WTC11 (cell line): ENCODE data around the gene CHST14. TPM values are rescaled to one million over a fixed set of nuclear protein-coding genes. Genes with fewer than 3 reads are reported as not detected.

ENCODE experiments used
- ATAC-seq: fragments of 200-7000 bp; cut with Tn5 transposase; 2 replicates; pipeline ENCODE4 v1.10.0; 2021; ENCODE audit warnings: mild to moderate bottlenecking, moderate library complexity
- CTCF ChIA-PET: fragments of 300-600 bp; sonication (Branson Sonifier 250); formaldehyde crosslinking; loops from one replicate; lab custom pipeline; 2021; ENCODE audit warnings: antibody characterized with exemption; lab: Charles Lee
- POLR2A ChIA-PET: fragments of 350-600 bp; sonication (Branson Sonifier 250); formaldehyde crosslinking; loops from one replicate; lab custom pipeline; 2021; ENCODE audit warnings: antibody characterized with exemption; lab: Charles Lee
- DNase-seq: peaks from one replicate; pipeline ENCODE4 v3.0.0; 2021; ENCODE audit warnings: low spot score
- H3K27ac Mint-ChIP-seq: 2 replicates; pipeline ENCODE4 v1.8.0; 2021; ENCODE audit warnings: mixed read lengths
- H3K27me3 Mint-ChIP-seq: 2 replicates; pipeline ENCODE4 v1.8.0; 2021; ENCODE audit warnings: low read depth, mild to moderate bottlenecking, moderate library complexity, mixed read lengths
- H3K36me3 Mint-ChIP-seq: 2 replicates; pipeline ENCODE4 v1.8.0; 2021; ENCODE audit warnings: mixed read lengths
- H3K4me1 Mint-ChIP-seq: 2 replicates; pipeline ENCODE4 v1.8.0; 2022; ENCODE audit warnings: mixed read lengths
- H3K4me3 Mint-ChIP-seq: 2 replicates; pipeline ENCODE4 v1.8.0; 2021; ENCODE audit warnings: mild to moderate bottlenecking, moderate library complexity, mixed read lengths
- H3K9me3 Mint-ChIP-seq: 2 replicates; pipeline ENCODE4 v1.8.0; 2021; ENCODE audit warnings: mixed read lengths
- E2F1 ChIP-seq: sonication (generic); formaldehyde crosslinking; IDR thresholded peaks from 2 replicates; pipeline ENCODE4 v1.8.0; 2022; ENCODE audit warnings: mild to moderate bottlenecking, missing genetic modification reagents
- ETV6 ChIP-seq: sonication (generic); formaldehyde crosslinking; IDR thresholded peaks from 2 replicates; pipeline ENCODE4 v1.8.1; 2022; ENCODE audit warnings: mild to moderate bottlenecking, missing genetic modification reagents
- FOXJ3 ChIP-seq: sonication (generic); formaldehyde crosslinking; IDR thresholded peaks from 2 replicates; pipeline ENCODE4 v1.9.0; 2021; ENCODE audit warnings: missing genetic modification reagents, mild to moderate bottlenecking, borderline replicate concordance
- FOXP4 ChIP-seq: sonication (generic); formaldehyde crosslinking; IDR thresholded peaks from 2 replicates; pipeline ENCODE4 v1.8.0; 2022; ENCODE audit warnings: mild to moderate bottlenecking, missing genetic modification reagents
- KAT7 ChIP-seq: sonication (generic); formaldehyde crosslinking; IDR thresholded peaks from 2 replicates; pipeline ENCODE4 v1.8.1; 2023; ENCODE audit warnings: missing genetic modification reagents, mild to moderate bottlenecking, borderline replicate concordance
- NR2C2 ChIP-seq: sonication (generic); formaldehyde crosslinking; IDR thresholded peaks from 2 replicates; pipeline ENCODE4 v1.8.0; 2022; ENCODE audit warnings: mild to moderate bottlenecking, missing genetic modification reagents
- RORB ChIP-seq: fragments of 250-450 bp; sonication (Bioruptor Pico); IDR thresholded peaks from 2 replicates; pipeline ENCODE4 v1.9.0; 2021; ENCODE audit warnings: mild to moderate bottlenecking
- SP1 ChIP-seq: sonication (generic); formaldehyde crosslinking; conservative IDR thresholded peaks from 2 replicates; pipeline ENCODE4 v1.8.1; 2022; ENCODE audit warnings: missing genetic modification reagents
- TEAD1 ChIP-seq: sonication (generic); formaldehyde crosslinking; IDR thresholded peaks from 2 replicates; pipeline ENCODE4 v1.8.0; 2022; ENCODE audit warnings: mild to moderate bottlenecking, missing genetic modification reagents
- TEAD4 ChIP-seq: sonication (generic); formaldehyde crosslinking; IDR thresholded peaks from 2 replicates; pipeline ENCODE4 v1.8.0; 2022; ENCODE audit warnings: mild to moderate bottlenecking, missing genetic modification reagents
- ZBTB21 ChIP-seq: sonication (generic); formaldehyde crosslinking; IDR thresholded peaks from 2 replicates; pipeline ENCODE4 v1.8.1; 2023; ENCODE audit warnings: mild to moderate bottlenecking, missing genetic modification reagents, borderline replicate concordance
- ZNF121 ChIP-seq: sonication (generic); formaldehyde crosslinking; IDR thresholded peaks from 2 replicates; pipeline ENCODE4 v1.8.0; 2023; ENCODE audit warnings: missing genetic modification reagents
- ZNF138 ChIP-seq: sonication (generic); formaldehyde crosslinking; conservative IDR thresholded peaks from 2 replicates; pipeline ENCODE4 v1.8.1; 2022; ENCODE audit warnings: mild to moderate bottlenecking, moderate library complexity, missing genetic modification reagents
- ZNF396 ChIP-seq: fragments of 250-450 bp; sonication (Bioruptor Pico); IDR thresholded peaks from 2 replicates; pipeline ENCODE4 v1.8.0; 2021; ENCODE audit warnings: mild to moderate bottlenecking, moderate library complexity, borderline replicate concordance
- ZNF423 ChIP-seq: fragments of 250-450 bp; sonication (Bioruptor Pico); IDR thresholded peaks from 2 replicates; pipeline ENCODE4 v2.1.2; 2022; ENCODE audit warnings: mild to moderate bottlenecking, moderate library complexity
- ZNF671 ChIP-seq: fragments of 250-450 bp; sonication (Bioruptor Pico); IDR thresholded peaks from 2 replicates; pipeline ENCODE4 v1.8.0; 2021; ENCODE audit warnings: mild to moderate bottlenecking
- total RNA-seq: library from RNA; stranded (reverse); gene quantifications from 3 replicates; pipeline ENCODE4 v1.2.3, GENCODE V29; 2021
- TF ChIP-seq, protein P1 (sequence below): sonication (generic); formaldehyde crosslinking; IDR thresholded peaks from 2 replicates; pipeline ENCODE4 v1.8.1; 2023; ENCODE audit warnings: mild to moderate bottlenecking, missing genetic modification reagents, moderate library complexity
- TF ChIP-seq, protein P2 (sequence below): sonication (generic); formaldehyde crosslinking; IDR thresholded peaks from 2 replicates; pipeline ENCODE4 v1.8.1; 2023; ENCODE audit warnings: mild to moderate bottlenecking, missing genetic modification reagents, borderline replicate concordance
- TF ChIP-seq, protein P3 (sequence below): sonication (generic); formaldehyde crosslinking; IDR thresholded peaks from 2 replicates; pipeline ENCODE4 v1.8.0; 2022; ENCODE audit warnings: mild to moderate bottlenecking, missing genetic modification reagents
- TF ChIP-seq, protein P4 (sequence below): sonication (generic); formaldehyde crosslinking; IDR thresholded peaks from 2 replicates; pipeline ENCODE4 v1.8.1; 2023; ENCODE audit warnings: mild to moderate bottlenecking, missing genetic modification reagents, moderate library complexity
- TF ChIP-seq, protein P5 (sequence below): sonication (generic); formaldehyde crosslinking; IDR thresholded peaks from 2 replicates; pipeline ENCODE4 v1.8.1; 2022; ENCODE audit warnings: low read depth, mild to moderate bottlenecking, moderate library complexity, missing genetic modification reagents, borderline replicate concordance
- TF ChIP-seq, protein P6 (sequence below): fragments of 250-450 bp; sonication (Bioruptor Pico); conservative IDR thresholded peaks from 2 replicates; pipeline ENCODE4 v1.9.0; 2021; ENCODE audit warnings: mild to moderate bottlenecking

CHST14 gene
- total RNA-seq, 1 experiment from 2014 or later: 21.3 TPM

DNA sequence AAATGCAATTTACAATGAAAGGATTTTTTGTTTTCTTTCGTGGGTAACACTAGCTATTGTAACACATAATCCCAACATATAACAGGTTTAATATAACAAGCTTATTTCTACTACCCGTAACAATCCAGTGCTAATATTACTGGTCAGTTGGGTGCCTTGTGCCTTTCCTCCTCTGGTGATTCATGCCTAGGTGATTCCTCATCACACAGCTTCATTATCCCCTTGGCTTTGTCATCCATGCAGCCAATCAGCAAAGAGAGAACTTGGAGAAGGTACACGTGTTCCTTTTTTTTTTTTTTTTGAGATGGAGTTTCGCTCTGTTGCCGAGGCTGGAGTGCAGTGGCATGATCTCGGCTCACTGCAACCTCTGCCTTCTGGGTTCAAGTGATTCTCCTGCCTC lies 30.7 kb downstream of the CHST14 start (continued):
- no peak for TF ChIP-seq TEAD1 (CRISPR knock-in tag)

DNA sequence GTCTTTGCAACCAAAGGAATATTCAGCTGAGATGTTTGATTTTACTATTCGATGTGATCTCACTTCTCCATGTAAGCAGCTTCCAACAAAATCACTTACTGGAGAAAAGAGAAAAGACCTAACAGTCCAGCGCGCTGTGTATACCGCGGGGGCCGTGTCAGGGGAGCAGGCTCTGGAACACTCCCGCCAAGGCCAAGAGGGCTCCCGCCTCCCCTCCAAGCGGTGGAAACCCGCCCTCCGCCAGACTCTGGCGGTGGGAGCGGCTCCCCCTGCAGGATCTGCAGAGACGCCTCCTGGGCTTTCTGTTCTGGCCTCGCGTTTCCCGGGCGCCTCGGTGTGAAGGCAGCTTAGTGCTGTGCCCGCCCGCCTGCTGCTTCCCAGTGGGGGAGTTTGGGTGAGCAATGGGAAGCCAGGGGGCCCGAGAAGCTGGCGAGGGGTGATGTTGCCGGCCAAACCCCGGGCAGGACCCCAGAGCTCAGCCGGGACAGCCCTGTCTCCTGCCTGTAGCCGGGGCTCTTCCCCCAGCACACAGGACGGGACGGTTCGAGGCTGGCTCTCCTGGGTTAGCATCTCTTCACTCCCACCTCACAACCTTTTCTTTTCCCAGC lies 36.3 kb downstream of the CHST14 start:
- H3K9me3 Mint-ChIP-seq: no peaks in the 10 kb centered on the region
- no peaks in the 10 kb centered on the region for H3K36me3 Mint-ChIP-seq
- ATAC-seq: peak; percentile 89
- H3K4me1 Mint-ChIP-seq: peaks cover 16% of the 10 kb centered on the region
- peak; percentile 91 for DNase-seq
- H3K4me3 Mint-ChIP-seq: peak overlapping the region; percentile 41
- ChIA-PET POLR2A (interaction anchor here (1.0 to 1.4 kb wide), 2 partner anchors 19 to 33 kb away, joined by 3 to 8 read pairs; no protein-coding TSS in a partner anchor), CTCF (interaction anchor here (0.7 to 2.1 kb wide), 21 partner anchors 10 to 228 kb away, joined by 3 to 18 read pairs (median 4); partner anchors contain the start of genes CCDC9B, CHST14 and RPUSD2)
- no peak overlapping the region for H3K27ac Mint-ChIP-seq
- peaks cover 45% of the 10 kb centered on the region for H3K27me3 Mint-ChIP-seq
- TF ChIP-seq, protein P1, sequence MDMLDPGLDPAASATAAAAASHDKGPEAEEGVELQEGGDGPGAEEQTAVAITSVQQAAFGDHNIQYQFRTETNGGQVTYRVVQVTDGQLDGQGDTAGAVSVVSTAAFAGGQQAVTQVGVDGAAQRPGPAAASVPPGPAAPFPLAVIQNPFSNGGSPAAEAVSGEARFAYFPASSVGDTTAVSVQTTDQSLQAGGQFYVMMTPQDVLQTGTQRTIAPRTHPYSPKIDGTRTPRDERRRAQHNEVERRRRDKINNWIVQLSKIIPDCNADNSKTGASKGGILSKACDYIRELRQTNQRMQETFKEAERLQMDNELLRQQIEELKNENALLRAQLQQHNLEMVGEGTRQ (CRISPR knock-in tag): no peak
- 0 out of 2 replicates have a peak, but pooled peaks have one; percentile 33 for TF ChIP-seq KAT7
- TF ChIP-seq, protein P2, sequence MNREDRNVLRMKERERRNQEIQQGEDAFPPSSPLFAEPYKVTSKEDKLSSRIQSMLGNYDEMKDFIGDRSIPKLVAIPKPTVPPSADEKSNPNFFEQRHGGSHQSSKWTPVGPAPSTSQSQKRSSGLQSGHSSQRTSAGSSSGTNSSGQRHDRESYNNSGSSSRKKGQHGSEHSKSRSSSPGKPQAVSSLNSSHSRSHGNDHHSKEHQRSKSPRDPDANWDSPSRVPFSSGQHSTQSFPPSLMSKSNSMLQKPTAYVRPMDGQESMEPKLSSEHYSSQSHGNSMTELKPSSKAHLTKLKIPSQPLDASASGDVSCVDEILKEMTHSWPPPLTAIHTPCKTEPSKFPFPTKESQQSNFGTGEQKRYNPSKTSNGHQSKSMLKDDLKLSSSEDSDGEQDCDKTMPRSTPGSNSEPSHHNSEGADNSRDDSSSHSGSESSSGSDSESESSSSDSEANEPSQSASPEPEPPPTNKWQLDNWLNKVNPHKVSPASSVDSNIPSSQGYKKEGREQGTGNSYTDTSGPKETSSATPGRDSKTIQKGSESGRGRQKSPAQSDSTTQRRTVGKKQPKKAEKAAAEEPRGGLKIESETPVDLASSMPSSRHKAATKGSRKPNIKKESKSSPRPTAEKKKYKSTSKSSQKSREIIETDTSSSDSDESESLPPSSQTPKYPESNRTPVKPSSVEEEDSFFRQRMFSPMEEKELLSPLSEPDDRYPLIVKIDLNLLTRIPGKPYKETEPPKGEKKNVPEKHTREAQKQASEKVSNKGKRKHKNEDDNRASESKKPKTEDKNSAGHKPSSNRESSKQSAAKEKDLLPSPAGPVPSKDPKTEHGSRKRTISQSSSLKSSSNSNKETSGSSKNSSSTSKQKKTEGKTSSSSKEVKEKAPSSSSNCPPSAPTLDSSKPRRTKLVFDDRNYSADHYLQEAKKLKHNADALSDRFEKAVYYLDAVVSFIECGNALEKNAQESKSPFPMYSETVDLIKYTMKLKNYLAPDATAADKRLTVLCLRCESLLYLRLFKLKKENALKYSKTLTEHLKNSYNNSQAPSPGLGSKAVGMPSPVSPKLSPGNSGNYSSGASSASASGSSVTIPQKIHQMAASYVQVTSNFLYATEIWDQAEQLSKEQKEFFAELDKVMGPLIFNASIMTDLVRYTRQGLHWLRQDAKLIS (CRISPR knock-in tag): no peak
- peak; percentile 59 for TF ChIP-seq ETV6 (CRISPR knock-in tag)
- TF ChIP-seq SP1 (CRISPR knock-in tag): 0 out of 2 replicates have a peak, but pooled peaks have one; percentile 13
- no peak for TF ChIP-seq E2F1 (CRISPR knock-in tag)
- no peak for TF ChIP-seq TEAD4 (CRISPR knock-in tag)
- no peak for TF ChIP-seq ZNF396
- no peak for TF ChIP-seq ZNF671
- TF ChIP-seq, protein P3, sequence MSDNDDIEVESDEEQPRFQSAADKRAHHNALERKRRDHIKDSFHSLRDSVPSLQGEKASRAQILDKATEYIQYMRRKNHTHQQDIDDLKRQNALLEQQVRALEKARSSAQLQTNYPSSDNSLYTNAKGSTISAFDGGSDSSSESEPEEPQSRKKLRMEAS (CRISPR knock-in tag): peak; percentile 73
- TF ChIP-seq, protein P4, sequence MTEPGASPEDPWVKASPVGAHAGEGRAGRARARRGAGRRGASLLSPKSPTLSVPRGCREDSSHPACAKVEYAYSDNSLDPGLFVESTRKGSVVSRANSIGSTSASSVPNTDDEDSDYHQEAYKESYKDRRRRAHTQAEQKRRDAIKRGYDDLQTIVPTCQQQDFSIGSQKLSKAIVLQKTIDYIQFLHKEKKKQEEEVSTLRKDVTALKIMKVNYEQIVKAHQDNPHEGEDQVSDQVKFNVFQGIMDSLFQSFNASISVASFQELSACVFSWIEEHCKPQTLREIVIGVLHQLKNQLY (CRISPR knock-in tag): no peak
- TF ChIP-seq, protein P5, sequence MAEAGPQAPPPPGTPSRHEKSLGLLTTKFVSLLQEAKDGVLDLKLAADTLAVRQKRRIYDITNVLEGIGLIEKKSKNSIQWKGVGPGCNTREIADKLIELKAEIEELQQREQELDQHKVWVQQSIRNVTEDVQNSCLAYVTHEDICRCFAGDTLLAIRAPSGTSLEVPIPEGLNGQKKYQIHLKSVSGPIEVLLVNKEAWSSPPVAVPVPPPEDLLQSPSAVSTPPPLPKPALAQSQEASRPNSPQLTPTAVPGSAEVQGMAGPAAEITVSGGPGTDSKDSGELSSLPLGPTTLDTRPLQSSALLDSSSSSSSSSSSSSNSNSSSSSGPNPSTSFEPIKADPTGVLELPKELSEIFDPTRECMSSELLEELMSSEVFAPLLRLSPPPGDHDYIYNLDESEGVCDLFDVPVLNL: no peak
- no peak for TF ChIP-seq ZBTB21 (CRISPR knock-in tag)
- TF ChIP-seq ZNF138 (CRISPR knock-in tag): no peak
- peak; percentile 93 for TF ChIP-seq ZNF423 (CRISPR knock-in tag)
- TF ChIP-seq FOXJ3 (CRISPR knock-in tag): no peak
- TF ChIP-seq, protein P6, sequence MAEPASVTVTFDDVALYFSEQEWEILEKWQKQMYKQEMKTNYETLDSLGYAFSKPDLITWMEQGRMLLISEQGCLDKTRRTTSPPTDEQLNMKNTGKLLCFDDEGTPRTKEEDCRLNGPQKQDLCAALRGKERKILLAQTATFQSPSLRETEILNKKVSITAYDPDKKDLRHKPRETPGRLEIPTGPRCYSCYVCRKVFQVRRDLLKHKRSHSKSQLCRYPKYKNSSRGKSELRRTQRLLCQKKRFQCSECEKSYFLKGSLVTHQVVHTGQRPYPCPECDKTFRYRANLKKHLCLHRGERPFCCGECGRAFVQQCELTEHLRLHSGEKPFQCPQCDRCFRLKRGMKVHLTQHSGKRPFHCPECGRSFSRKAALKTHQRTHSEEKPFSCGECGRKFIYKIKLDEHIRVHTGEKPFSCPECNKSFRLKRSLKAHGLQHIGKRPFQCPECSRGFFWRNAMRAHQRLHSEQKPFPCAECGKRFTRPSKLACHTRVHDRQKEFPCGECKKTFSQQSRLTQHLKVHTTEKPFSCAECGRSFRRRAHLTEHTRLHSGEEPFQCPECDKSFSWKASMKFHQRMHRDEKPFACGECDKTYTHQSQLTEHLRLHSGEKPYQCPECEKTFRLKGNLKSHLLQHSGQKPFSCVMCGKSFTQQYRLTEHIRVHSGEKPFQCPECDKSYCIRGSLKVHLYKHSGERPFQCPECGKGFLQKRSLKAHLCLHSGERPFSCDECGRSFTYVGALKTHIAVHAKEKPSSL (CRISPR knock-in tag): no peak
- TF ChIP-seq NR2C2 (CRISPR knock-in tag): no peak
- no peak for TF ChIP-seq ZNF121 (CRISPR knock-in tag)
- TF ChIP-seq FOXP4 (CRISPR knock-in tag): 0 out of 2 replicates have a peak, but pooled peaks have one; percentile 15
- no peak for TF ChIP-seq RORB
